Naive thymus-derived CD4-positive, alpha-beta T cell (primary cell): ENCODE results near the gene AWAT2. TPM values are rescaled to one million over a fixed set of nuclear protein-coding genes. Genes with fewer than 3 reads are reported as not detected.
"Not testable (repeated sequence)": the region's sequence is repeated elsewhere in the genome, so short reads cannot be mapped to it uniquely, and the experiment has no call there.

Source experiments
- ATAC-seq: fragments of 150-1000 bp; cut with Tn5 transposase; 2 replicates; pipeline ENCODE4 v1.10.0; 2021; ENCODE audit warnings: mild to moderate bottlenecking, moderate library complexity
- CTCF ChIA-PET: fragments of 350-600 bp; sonication (Branson Sonifier 250); formaldehyde crosslinking; loops from one replicate; lab custom pipeline; 2021; ENCODE audit warnings: antibody characterized with exemption; lab: Charles Lee
- POLR2A ChIA-PET: fragments of 350-600 bp; sonication (Branson Sonifier 250); formaldehyde crosslinking; loops from one replicate; lab custom pipeline; 2021; ENCODE audit warnings: antibody characterized with exemption, inconsistent platforms; lab: Charles Lee
- DNase-seq, 9 donors: peaks; one replicate each; pipeline versions ENCODE4 v3.0.0 to v3.0.0-alpha.2; 2020 to 2022; ENCODE audit warnings: mixed read lengths in 1 of 9
- H3K27ac ChIP-seq: one replicate; pipeline ENCODE4 v1.7.0; 2013; ENCODE audit warnings: mild to moderate bottlenecking, low read depth, low read length, moderate library complexity
- H3K27me3 ChIP-seq, 2 donors: one replicate each; pipeline ENCODE4 v1.7.0; 2013; ENCODE audit warnings: low read length in 2 of 2, mild to moderate bottlenecking in 2 of 2, moderate library complexity in 2 of 2; ENCODE audit not compliant: control insufficient read depth in 2 of 2, insufficient read depth in 2 of 2
- H3K36me3 ChIP-seq, 3 experiments: 1 replicate in 2 of 3; 2 replicates in 1 of 3; pipeline ENCODE4 v1.7.0; 2013; ENCODE audit warnings: low read length in 3 of 3, mild to moderate bottlenecking in 3 of 3, moderate library complexity in 1 of 3; ENCODE audit not compliant: insufficient read depth in 3 of 3, control insufficient read depth in 2 of 3
- H3K4me1 ChIP-seq, 2 donors: one replicate each; pipeline ENCODE4 v1.7.0; 2013; ENCODE audit warnings: low read length in 2 of 2, mild to moderate bottlenecking in 2 of 2, moderate library complexity in 1 of 2; ENCODE audit not compliant: control insufficient read depth in 2 of 2, insufficient read depth in 2 of 2
- H3K4me3 ChIP-seq: 2 replicates; pipeline ENCODE4 v1.7.0; 2013; ENCODE audit warnings: mild to moderate bottlenecking, low read length
- H3K9me3 ChIP-seq, 3 experiments: 1 replicate in 2 of 3; 2 replicates in 1 of 3; pipeline ENCODE4 v1.7.0; 2013; ENCODE audit warnings: low read length in 3 of 3; ENCODE audit not compliant: control insufficient read depth in 2 of 3
- H3K27ac Mint-ChIP-seq, 9 donors: one replicate each; pipeline ENCODE4 v1.8.0; 2020 to 2022; ENCODE audit warnings: mixed read lengths in 9 of 9, mild to moderate bottlenecking in 8 of 9, moderate library complexity in 5 of 9, inconsistent platforms in 2 of 9
- H3K27me3 Mint-ChIP-seq, 5 donors: one replicate each; pipeline ENCODE4 v1.8.0; 2021 to 2022; ENCODE audit warnings: mixed read lengths in 5 of 5, mild to moderate bottlenecking in 1 of 5
- H3K36me3 Mint-ChIP-seq, 5 donors: one replicate each; pipeline ENCODE4 v1.8.0; 2020 to 2022; ENCODE audit warnings: mixed read lengths in 5 of 5, mild to moderate bottlenecking in 3 of 5, inconsistent platforms in 1 of 5
- H3K4me1 Mint-ChIP-seq, 7 donors: one replicate each; pipeline ENCODE4 v1.8.0; 2020 to 2022; ENCODE audit warnings: mixed read lengths in 7 of 7, mild to moderate bottlenecking in 3 of 7, inconsistent platforms in 1 of 7
- H3K4me3 Mint-ChIP-seq, 10 donors: one replicate each; pipeline ENCODE4 v1.8.0; 2020 to 2022; ENCODE audit warnings: mild to moderate bottlenecking in 10 of 10, mixed read lengths in 10 of 10, moderate library complexity in 6 of 10, inconsistent platforms in 2 of 10
- H3K9me3 Mint-ChIP-seq, 11 donors: one replicate each; pipeline ENCODE4 v1.8.0; 2020 to 2022; ENCODE audit warnings: mixed read lengths in 11 of 11, mild to moderate bottlenecking in 4 of 11, inconsistent platforms in 1 of 11, moderate library complexity in 1 of 11
- intact Hi-C, 2 donors: fragments of 100-400 bp; cut with micrococcal nuclease; formaldehyde crosslinking; loops; one replicate each; pipeline ENCODE4 v1.15.1; 2023
- polyA plus RNA-seq, 2 donors: library from polyadenylated mRNA; unstranded; fragments of 300-500 nt; fragmentation: Illumina TruSeq; gene quantifications; one replicate each; pipeline ENCODE4 v1.2.3, GENCODE V29; 2021
- total RNA-seq, 6 experiments: library from RNA in 5 of 6; stranded (reverse) in 5 of 6; gene quantifications; 1 replicate in 5 of 6; 2 replicates in 1 of 6; pipeline ENCODE4 v1.2.3 and lab custom pipeline; 2021 to 2026

Gene AWAT2
- total and polyA plus RNA-seq, 7 experiments from 2014 or later: not detected

DNA sequence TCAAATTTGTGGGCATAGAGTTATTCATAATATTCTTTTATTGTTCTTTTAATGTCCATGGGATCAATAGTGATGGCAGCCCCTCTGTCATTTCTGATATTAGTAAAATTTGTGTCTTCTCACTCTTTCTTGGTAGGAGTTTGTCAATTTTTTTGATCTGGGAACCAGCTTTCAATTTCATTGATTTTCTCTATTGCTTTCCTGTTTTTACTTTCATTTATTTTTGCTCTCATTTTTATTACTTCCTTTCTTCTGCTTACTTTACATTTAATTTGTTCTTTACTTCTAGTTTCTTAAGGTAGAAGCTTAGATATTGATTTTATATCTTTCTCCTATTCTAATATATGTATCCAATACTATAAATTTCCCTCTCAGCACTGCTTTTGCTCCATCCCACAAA lies 40.7 kb downstream of the AWAT2 start:
- intact Hi-C loops: no loop called here
- peaks cover 0 to 9% (median 0%) of the 10 kb centered on the region in 11 donors for H3K9me3 Mint-ChIP-seq
- no peaks in the 10 kb centered on the region for H3K36me3 ChIP-seq

DNA sequence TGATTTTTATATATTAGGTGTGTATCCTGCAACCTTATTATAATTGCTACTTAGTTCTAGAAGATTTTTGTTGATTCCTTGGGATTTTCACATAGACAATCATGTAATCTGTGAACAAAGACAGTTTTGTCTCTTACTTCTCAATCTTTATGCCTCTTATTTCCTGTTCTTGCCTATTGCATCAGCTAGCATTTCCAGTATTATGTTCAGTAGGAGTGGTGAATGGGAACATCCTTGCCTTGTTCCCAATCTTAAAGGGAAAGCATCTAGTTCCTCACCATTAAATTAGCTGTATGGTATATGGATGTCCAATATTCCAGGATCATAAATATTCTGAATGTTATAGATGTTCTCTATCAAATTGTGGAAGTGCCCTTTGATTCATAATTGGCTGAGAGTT lies 41.8 kb downstream of the AWAT2 start:
- H3K4me1 Mint-ChIP-seq: no peaks in the 10 kb centered on the region
- Histone ChIP-seq H3K4me3 (no peak overlapping the region), H3K4me1 (no peaks in the 10 kb centered on the region), H3K27me3 (no peaks in the 10 kb centered on the region), H3K9me3 (no peaks in the 10 kb centered on the region), H3K27ac (no peak overlapping the region), H3K36me3 (no peaks in the 10 kb centered on the region)
- ChIA-PET CTCF (no interaction called here), POLR2A (no interaction called here)
- intact Hi-C loops: no loop called here
- DNase-seq (no peak), ATAC-seq (no peak)
- H3K9me3 Mint-ChIP-seq: peaks cover 0 to 9% (median 0%) of the 10 kb centered on the region in 11 donors
- no peaks in the 10 kb centered on the region for H3K27me3 Mint-ChIP-seq
- H3K36me3 Mint-ChIP-seq: peaks cover 0 to 3% (median 0%) of the 10 kb centered on the region in 5 donors
- no peak overlapping the region for H3K27ac Mint-ChIP-seq
- no peak overlapping the region for H3K4me3 Mint-ChIP-seq

More for the DNA sequence above, 40.7 kb downstream of the AWAT2 start:
- Histone ChIP-seq H3K4me3 (no peak overlapping the region), H3K9me3 (no peaks in the 10 kb centered on the region), H3K4me1 (no peaks in the 10 kb centered on the region), H3K27me3 (no peaks in the 10 kb centered on the region), H3K27ac (no peak overlapping the region)
- H3K27me3 Mint-ChIP-seq: no peaks in the 10 kb centered on the region
- ChIA-PET POLR2A (no interaction called here), CTCF (no interaction called here)
- H3K27ac Mint-ChIP-seq: peak overlapping the region in 1 of 9 donors; percentile 38
- DNase-seq (no peak), ATAC-seq (no peak)
- H3K36me3 Mint-ChIP-seq: peaks cover 0 to 3% (median 0%) of the 10 kb centered on the region in 5 donors
- H3K4me1 Mint-ChIP-seq: peaks cover 0 to 5% (median 0%) of the 10 kb centered on the region in 7 donors
- no peak overlapping the region for H3K4me3 Mint-ChIP-seq

- no peaks in the 10 kb centered on the region for H3K27me3 ChIP-seq
- no peak overlapping the region for H3K4me3 ChIP-seq
- peaks cover 0 to 6% (median 0%) of the 10 kb centered on the region in 11 donors for H3K9me3 Mint-ChIP-seq
- H3K4me1 Mint-ChIP-seq: no peaks in the 10 kb centered on the region
- no peaks in the 10 kb centered on the region for H3K4me1 ChIP-seq
- H3K9me3 ChIP-seq: no peaks in the 10 kb centered on the region
- no peak overlapping the region for H3K27ac ChIP-seq
- ATAC-seq (no peak), DNase-seq (no peak)
- no peaks in the 10 kb centered on the region for H3K36me3 ChIP-seq
- ChIA-PET POLR2A (no interaction called here), CTCF (no interaction called here)
- no peaks in the 10 kb centered on the region for H3K27me3 Mint-ChIP-seq
- H3K36me3 Mint-ChIP-seq: peaks cover 0 to 4% (median 0%) of the 10 kb centered on the region in 5 donors
- no peak overlapping the region for H3K27ac Mint-ChIP-seq
- intact Hi-C loops: no loop called here
- no peak overlapping the region for H3K4me3 Mint-ChIP-seq
Measured at GRCh38 chrX:70001708-70002341, 47.9 kb downstream of the AWAT2 start.

- Histone ChIP-seq H3K4me1 (no peaks in the 10 kb centered on the region), H3K9me3 (no peaks in the 10 kb centered on the region), H3K4me3 (no peak overlapping the region), H3K36me3 (no peaks in the 10 kb centered on the region), H3K27me3 (no peaks in the 10 kb centered on the region), H3K27ac (no peak overlapping the region)
- no peak for ATAC-seq
- Mint-ChIP-seq H3K27me3 (no peaks in the 10 kb centered on the region), H3K9me3 (peaks cover 0 to 6% (median 0%) of the 10 kb centered on the region in 11 donors), H3K36me3 (peaks cover 0 to 6% (median 0%) of the 10 kb centered on the region in 5 donors), H3K27ac (no peak overlapping the region), H3K4me1 (no peaks in the 10 kb centered on the region), H3K4me3 (no peak overlapping the region)
- CTCF ChIA-PET: no interaction called here
- POLR2A ChIA-PET: no interaction called here
- DNase-seq: no peak
- intact Hi-C loops: no loop called here
Measured at GRCh38 chrX:70001269-70001668, 48.5 kb downstream of the AWAT2 start.

GRCh38 chrX:69998299-69998698 lies 51.4 kb downstream of the AWAT2 start:
- H3K27ac ChIP-seq, H3K4me1 ChIP-seq, DNase-seq, H3K9me3 ChIP-seq, H3K36me3 Mint-ChIP-seq, H3K36me3 ChIP-seq, intact Hi-C loops, POLR2A ChIA-PET, CTCF ChIA-PET, H3K27me3 ChIP-seq, ATAC-seq, H3K4me1 Mint-ChIP-seq, H3K4me3 ChIP-seq, H3K9me3 Mint-ChIP-seq, H3K27me3 Mint-ChIP-seq, H3K4me3 Mint-ChIP-seq: not testable (repeated sequence)
- peak overlapping the region in 1 of 9 donors; percentile 82 for H3K27ac Mint-ChIP-seq

GRCh38 chrX:69996113-69996468 lies 53.6 kb downstream of the AWAT2 start:
- peaks cover 0 to 6% (median 0%) of the 10 kb centered on the region in 11 donors for H3K9me3 Mint-ChIP-seq
- ATAC-seq: no peak

More at GRCh38 chrX:69996113-69996468, 53.6 kb downstream of the AWAT2 start:
- H3K36me3 ChIP-seq: no peaks in the 10 kb centered on the region
- no peaks in the 10 kb centered on the region for H3K4me1 Mint-ChIP-seq
- H3K4me3 Mint-ChIP-seq: no peak overlapping the region
- ChIA-PET POLR2A (no interaction called here), CTCF (no interaction called here)
- H3K4me3 ChIP-seq: no peak overlapping the region
- H3K36me3 Mint-ChIP-seq: peaks cover 0 to 6% (median 0%) of the 10 kb centered on the region in 5 donors
- no peaks in the 10 kb centered on the region for H3K27me3 Mint-ChIP-seq
- no peak for DNase-seq
- no peak overlapping the region for H3K27ac Mint-ChIP-seq
- no peaks in the 10 kb centered on the region for H3K27me3 ChIP-seq
- intact Hi-C loops: no loop called here
- no peaks in the 10 kb centered on the region for H3K4me1 ChIP-seq
- H3K9me3 ChIP-seq: no peaks in the 10 kb centered on the region
- no peak overlapping the region for H3K27ac ChIP-seq
